ENCODE measurements around the gene GRHL3.

- no peak for TF ChIP-seq CTCF (IDR thresholded peaks at IDR 0.05; ENCODE audit: extremely low read depth in 1 of 2, insufficient read depth in 1 of 2, low read depth in 1 of 2, low read length in 2 of 2)
- TF ChIP-seq EZH2 (IDR thresholded peaks at IDR 0.05; ENCODE audit: borderline replicate concordance, low read depth, low read length, severe bottlenecking) = no peak
- TF ChIP-seq POLR2AphosphoS5 (IDR thresholded peaks at IDR 0.05; ENCODE audit: insufficient read depth, low read depth, low read length) = no peak
- no peak for TF ChIP-seq POLR2A (IDR thresholded peaks at IDR 0.05; ENCODE audit: low read depth, low read length)
- no peak for TF ChIP-seq MAX (IDR thresholded peaks at IDR 0.05; ENCODE audit: insufficient read depth, insufficient read length)
- TF ChIP-seq MYC (IDR thresholded peaks at IDR 0.05; ENCODE audit: low read depth, low read length) = no peak
- TF ChIP-seq GATA2 (IDR thresholded peaks at IDR 0.05; ENCODE audit: insufficient read depth, insufficient read length, low read depth, low read length) = no peak
Observed at GRCh38 chr1:24317956-24318614, 1.1 kb upstream of the GRHL3 start.
